Vagina (tissue), 2 donors: ENCODE measurements around the gene RNF26. TPM values are rescaled to one million over a fixed set of nuclear protein-coding genes. Genes with fewer than 3 reads are reported as not detected.

ENCODE experiments used
- DNase-seq, 2 donors: peaks; one replicate each; pipeline ENCODE4 v3.0.0-alpha.2; 2017; ENCODE audit errors: extremely low spot score in 2 of 2
- H3K27ac ChIP-seq: fragments of 200-600 bp; sonication (generic); one replicate; pipeline ENCODE4 v1.5.1; 2019
- H3K27me3 ChIP-seq: fragments of 200-600 bp; sonication (generic); one replicate; pipeline ENCODE4 v1.5.1; 2019
- H3K36me3 ChIP-seq, 2 donors: fragments of 200-600 bp; sonication (generic); one replicate each; pipeline ENCODE4 v1.5.1; 2017 to 2019
- H3K4me1 ChIP-seq: fragments of 200-600 bp; sonication (generic); one replicate; pipeline ENCODE4 v1.5.1; 2019
- H3K4me3 ChIP-seq, 2 donors: fragments of 200-600 bp; sonication (generic); 1 replicate in 1 of 2; 2 replicates in 1 of 2; pipeline ENCODE4 v1.5.1; 2016 to 2019
- H3K9me3 ChIP-seq: fragments of 200-600 bp; sonication (generic); one replicate; pipeline ENCODE4 v1.5.1; 2019
- CTCF ChIP-seq, 3 experiments: fragments of 450-650 bp in 2 of 3; fragments of 200-600 bp in 1 of 3; sonication (generic) in 1 of 3; IDR thresholded peaks; one replicate each; pipeline ENCODE4 v1.5.1; 2017 to 2019; ENCODE audit warnings: antibody characterized with exemption in 3 of 3, mild to moderate bottlenecking in 2 of 3, moderate library complexity in 2 of 3
- POLR2A ChIP-seq, 2 donors: fragments of 450-650 bp; IDR thresholded peaks; one replicate each; pipeline ENCODE4 v1.6.1; 2017; ENCODE audit warnings: antibody characterized with exemption in 2 of 2, mild to moderate bottlenecking in 2 of 2, moderate library complexity in 2 of 2
- POLR2AphosphoS5 ChIP-seq, 2 donors: sonication (generic); formaldehyde crosslinking; IDR thresholded peaks; one replicate each; pipeline ENCODE4 v1.9.0; 2017; ENCODE audit warnings: antibody characterized with exemption in 2 of 2, mild to moderate bottlenecking in 2 of 2, low read depth in 1 of 2; ENCODE audit not compliant: insufficient read depth in 1 of 2
- intact Hi-C: fragments of 100-400 bp; cut with DNase I; formaldehyde crosslinking; loops from one replicate; pipeline ENCODE4 v1.15.1; 2023
- total RNA-seq: library from RNA; depleted of rRNA; stranded (reverse); fragments of >200 nt; gene quantifications from one replicate; pipeline ENCODE4 v1.2.3, GENCODE V29; 2016

RNF26 gene
- total RNA-seq, 1 donor from 2014 or later, result 19.6 TPM

DNA sequence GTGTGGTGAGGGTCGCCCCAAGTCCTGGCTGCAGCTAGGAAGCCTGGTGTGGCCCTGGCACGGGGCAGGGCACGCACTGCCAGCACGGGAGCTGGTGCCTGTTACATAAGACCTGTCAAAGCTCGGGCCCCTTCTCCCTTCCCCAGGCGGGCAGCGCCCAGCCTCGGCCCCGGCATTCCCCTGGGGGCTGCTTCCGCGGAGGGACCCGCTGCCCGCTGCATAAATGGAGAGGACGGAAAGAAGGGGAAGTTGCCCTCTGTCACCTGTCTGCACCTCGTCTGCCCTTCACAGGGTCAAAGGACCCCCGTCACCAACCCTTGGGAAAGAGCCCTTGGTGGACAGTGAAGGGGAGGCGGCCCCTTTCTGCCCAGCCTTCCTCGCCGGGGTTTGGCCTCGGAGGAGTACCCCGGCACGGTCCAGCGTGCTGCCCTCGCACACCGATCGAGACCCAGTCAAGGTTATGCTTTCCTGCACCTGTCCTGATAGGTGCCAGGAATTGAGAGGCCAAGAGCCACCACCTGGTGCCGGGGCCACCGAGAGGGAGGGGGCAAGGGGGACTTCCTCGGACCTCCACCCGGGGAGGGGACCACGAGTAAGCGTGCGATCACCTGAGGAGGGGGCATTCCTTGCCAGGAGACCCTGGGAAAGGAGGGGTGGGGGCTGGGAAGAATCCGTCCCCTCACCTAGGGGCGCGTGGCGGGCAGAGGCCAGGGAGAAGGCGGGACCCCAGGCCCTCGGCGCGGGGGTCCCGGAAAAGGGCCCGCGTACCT is 28.9 kb downstream of the RNF26 start:
- peak overlapping the region; percentile 79 for H3K27ac ChIP-seq
- DNase-seq, result no peak
- no peaks in the 10 kb centered on the region for H3K36me3 ChIP-seq
- H3K4me3 ChIP-seq, result peak overlapping the region; percentile 41 to 67
- no peaks in the 10 kb centered on the region for H3K9me3 ChIP-seq
- TF ChIP-seq POLR2A (IDR thresholded peaks at IDR 0.05) (no peak), POLR2AphosphoS5 (IDR thresholded peaks at IDR 0.05; ENCODE audit: insufficient read depth in 1 of 2, low read depth in 1 of 2) (no peak), CTCF (IDR thresholded peaks at IDR 0.05) (no peak)
- intact Hi-C loops, result no loop called here
- H3K27me3 ChIP-seq, result no peaks in the 10 kb centered on the region
- peaks cover 50% of the 10 kb centered on the region for H3K4me1 ChIP-seq

DNA sequence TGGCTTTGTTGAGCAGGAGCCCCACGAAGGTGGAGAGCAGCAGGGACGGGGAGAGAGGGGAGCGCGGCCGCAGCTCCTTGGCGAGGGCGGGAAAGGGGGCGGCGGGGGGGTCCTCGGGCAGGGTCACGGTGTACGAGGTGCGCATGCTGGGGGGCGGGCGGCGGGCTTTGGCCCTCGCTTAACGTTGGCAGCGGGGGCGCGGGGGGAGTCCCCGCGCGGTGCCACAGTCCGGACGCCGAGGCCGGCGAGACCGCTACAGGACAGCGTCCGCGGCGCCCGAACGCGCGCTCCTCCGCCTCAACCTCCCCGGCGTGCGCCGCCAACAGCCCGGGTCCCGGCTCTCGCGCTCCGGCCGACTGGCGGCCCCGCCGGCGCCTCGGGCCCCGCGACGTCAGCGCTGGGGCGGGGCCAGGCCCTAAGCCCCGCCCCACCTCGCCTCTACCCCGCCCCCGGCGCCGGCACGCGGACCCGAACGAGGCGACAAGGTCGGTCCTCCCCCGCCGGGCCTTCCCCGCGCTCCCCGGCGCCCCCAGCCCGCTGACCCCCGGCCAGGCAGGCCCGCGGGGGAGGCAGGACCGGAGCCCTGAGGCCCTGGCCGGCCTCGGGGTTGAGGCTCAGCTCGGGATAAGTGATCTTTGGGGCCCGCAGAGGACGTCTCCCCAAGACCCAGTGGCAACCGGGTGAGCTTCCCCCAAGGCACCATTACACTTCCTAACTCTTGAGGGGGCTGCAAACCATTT is 29.7 kb downstream of the RNF26 start:
- Histone ChIP-seq H3K9me3 (no peaks in the 10 kb centered on the region), H3K36me3 (no peaks in the 10 kb centered on the region), H3K4me1 (peaks cover 57% of the 10 kb centered on the region), H3K27me3 (no peaks in the 10 kb centered on the region), H3K27ac (peak overlapping the region; percentile 79), H3K4me3 (peak overlapping the region; percentile 41 to 67)
- intact Hi-C loops, result no loop called here
- DNase-seq, result no peak
- no peak for TF ChIP-seq CTCF (IDR thresholded peaks at IDR 0.05)
- TF ChIP-seq POLR2AphosphoS5 (IDR thresholded peaks at IDR 0.05; ENCODE audit: insufficient read depth in 1 of 2, low read depth in 1 of 2), result no peak
- TF ChIP-seq POLR2A (IDR thresholded peaks at IDR 0.05), result peak in 1 of 2 donors; percentile 41

GRCh38 chr11:119365071-119365591 is 30.8 kb downstream of the RNF26 start:
- intact Hi-C loops, result no loop called here
- peaks cover 68% of the 10 kb centered on the region for H3K4me1 ChIP-seq

DNA sequence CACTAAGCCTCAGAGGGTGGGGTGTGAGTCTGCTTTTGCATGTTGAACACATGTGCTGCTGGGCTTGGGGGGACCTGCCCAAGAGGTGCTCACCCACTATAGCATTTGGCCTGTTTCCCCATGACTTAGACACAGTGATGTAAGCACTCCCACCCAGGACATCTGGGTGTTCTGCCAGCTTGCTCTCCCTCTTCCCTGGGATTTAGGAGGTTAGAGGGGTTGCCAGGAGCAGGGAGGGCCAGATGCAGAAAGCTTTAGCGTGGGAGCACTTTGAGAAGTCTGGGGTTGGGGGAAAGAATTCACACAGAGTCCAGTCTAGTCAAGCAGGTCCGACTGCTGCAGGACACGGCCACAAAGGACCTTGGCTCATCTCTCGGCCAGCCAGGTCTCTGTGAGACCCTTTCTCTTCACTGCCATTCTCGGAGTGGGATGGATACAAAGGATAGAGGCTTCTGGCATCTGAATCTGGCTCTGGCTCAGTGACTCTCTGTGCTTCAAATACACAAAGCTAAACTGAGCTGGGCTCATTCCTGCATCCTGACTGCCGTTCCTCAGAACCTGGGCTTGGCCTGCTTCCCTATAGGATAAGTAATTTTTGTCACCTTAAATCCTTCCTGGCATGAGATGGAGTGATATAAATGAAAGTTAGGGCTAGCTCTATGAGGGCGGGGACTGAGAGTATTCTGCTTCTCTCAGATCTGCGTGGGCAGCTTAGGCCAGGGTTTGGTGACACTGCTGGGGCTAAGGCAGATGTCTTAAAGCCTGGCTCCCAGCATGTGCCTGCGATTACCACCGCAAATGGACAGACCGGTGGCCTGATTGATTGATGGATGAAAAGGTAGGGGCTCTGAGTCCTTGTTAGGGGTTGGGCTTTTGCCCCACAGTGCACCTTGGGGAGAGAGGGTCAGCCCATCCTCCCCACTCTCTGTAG is 32.6 kb downstream of the RNF26 start:
- no peak for DNase-seq
- TF ChIP-seq POLR2AphosphoS5 (IDR thresholded peaks at IDR 0.05; ENCODE audit: insufficient read depth in 1 of 2, low read depth in 1 of 2) (no peak), POLR2A (IDR thresholded peaks at IDR 0.05) (no peak), CTCF (IDR thresholded peaks at IDR 0.05) (no peak)
- peaks cover 76% of the 10 kb centered on the region for H3K4me1 ChIP-seq
- H3K36me3 ChIP-seq, result no peaks in the 10 kb centered on the region
- H3K27ac ChIP-seq, result peak overlapping the region; percentile 79
- no peaks in the 10 kb centered on the region for H3K9me3 ChIP-seq
- no peak overlapping the region for H3K4me3 ChIP-seq
- intact Hi-C loops, result no loop called here
- no peaks in the 10 kb centered on the region for H3K27me3 ChIP-seq

More at GRCh38 chr11:119365071-119365591, 30.8 kb downstream of the RNF26 start:
- no peak for DNase-seq
- no peaks in the 10 kb centered on the region for H3K27me3 ChIP-seq
- no peaks in the 10 kb centered on the region for H3K9me3 ChIP-seq
- H3K27ac ChIP-seq, result peak overlapping the region; percentile 79
- peak in 1 of 2 donors; percentile 20 for TF ChIP-seq POLR2AphosphoS5 (IDR thresholded peaks at IDR 0.05; ENCODE audit: insufficient read depth in 1 of 2, low read depth in 1 of 2)
- no peak for TF ChIP-seq POLR2A (IDR thresholded peaks at IDR 0.05)
- no peak for TF ChIP-seq CTCF (IDR thresholded peaks at IDR 0.05)
- H3K36me3 ChIP-seq, result no peaks in the 10 kb centered on the region
- no peak overlapping the region for H3K4me3 ChIP-seq
